Thymus (tissue), 11 donors: ENCODE results near the gene RPN2. TPM values are rescaled to one million over a fixed set of nuclear protein-coding genes. Genes with fewer than 3 reads are reported as not detected.

Source experiments
- DNase-seq, 9 donors: peaks; one replicate each; pipeline ENCODE4 v3.0.0-alpha.2; 2013; ENCODE audit warnings: low spot score in 9 of 9, low read depth in 6 of 9, missing footprints in 1 of 9
- H3K27ac ChIP-seq, 2 donors: one replicate each; pipeline ENCODE4 v1.5.1; 2013; ENCODE audit warnings: control low read depth in 1 of 2, low read depth in 1 of 2, low read length in 1 of 2, mild to moderate bottlenecking in 1 of 2, moderate library complexity in 1 of 2
- H3K27me3 ChIP-seq, 2 donors: one replicate each; pipeline ENCODE4 v1.5.1; 2013; ENCODE audit warnings: low read length in 1 of 2; ENCODE audit not compliant: control insufficient read depth in 2 of 2, insufficient read depth in 1 of 2
- H3K36me3 ChIP-seq, 2 donors: one replicate each; pipeline ENCODE4 v1.5.1; 2013; ENCODE audit warnings: low read length in 1 of 2, mild to moderate bottlenecking in 1 of 2, moderate library complexity in 1 of 2; ENCODE audit not compliant: control insufficient read depth in 2 of 2, insufficient read depth in 2 of 2
- H3K4me1 ChIP-seq, 2 donors: one replicate each; pipeline ENCODE4 v1.5.1; 2013; ENCODE audit warnings: low read length in 2 of 2; ENCODE audit not compliant: control insufficient read depth in 2 of 2, insufficient read depth in 2 of 2
- H3K4me3 ChIP-seq, 2 donors: one replicate each; pipeline ENCODE4 v1.5.1; 2013; ENCODE audit warnings: low read length in 2 of 2, control low read depth in 1 of 2, mild to moderate bottlenecking in 1 of 2
- H3K9me3 ChIP-seq, 2 donors: one replicate each; pipeline ENCODE4 v1.5.1; 2013; ENCODE audit warnings: low read length in 1 of 2, mild to moderate bottlenecking in 1 of 2; ENCODE audit not compliant: control insufficient read depth in 2 of 2, insufficient read depth in 1 of 2
- WGBS: extraction: QIAGEN DNeasy Blood & Tissue Kit; methylation state at CpG from one replicate; pipeline ENCODE4 v1.1.7; 2013; 5-methylcytosine and 5-hydroxymethylcytosine counted together
- polyA plus RNA-seq: library from polyadenylated mRNA; stranded (reverse); fragments of 200-250 nt; gene quantifications from one replicate; pipeline ENCODE4 v1.2.3, GENCODE V29; 2013
- total RNA-seq: library from RNA; stranded (reverse); fragments of 120-200 nt; gene quantifications from one replicate; pipeline ENCODE4 v1.2.4, GENCODE V29; 2013
- donor health status: healthy.

Gene RPN2
- total and polyA plus RNA-seq, 2 donors: 70.0 to 156 TPM

DNA sequence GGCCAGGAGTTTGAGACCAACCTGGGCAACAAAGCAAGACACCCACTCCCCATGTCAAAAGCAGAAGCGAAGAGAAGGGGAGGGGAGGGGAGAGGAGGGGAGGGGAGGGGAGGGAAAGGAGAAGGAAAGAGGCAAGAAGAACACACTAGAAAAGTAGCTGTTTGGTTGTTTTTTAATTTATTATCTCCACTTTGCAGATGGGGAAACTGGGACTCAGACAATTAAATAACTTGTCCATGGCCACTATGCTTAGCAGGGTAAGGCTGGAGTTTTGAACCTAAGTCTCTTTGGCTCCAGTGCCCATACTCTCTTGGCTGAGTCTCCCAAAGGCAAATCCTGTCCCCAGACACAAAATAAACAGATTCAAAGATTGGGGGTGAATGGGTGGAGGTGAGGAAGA, 94.9 kb downstream of the RPN2 start:
- H3K4me1 ChIP-seq: peaks cover 0 to 12% of the 10 kb centered on the region in 2 donors
- no peaks in the 10 kb centered on the region for H3K9me3 ChIP-seq
- WGBS: 100% methylated on average over 1 of the region's 1 CpG
- no peak overlapping the region for H3K4me3 ChIP-seq
- no peak overlapping the region for H3K27ac ChIP-seq
- no peak for DNase-seq
- no peaks in the 10 kb centered on the region for H3K36me3 ChIP-seq
- no peaks in the 10 kb centered on the region for H3K27me3 ChIP-seq

DNA sequence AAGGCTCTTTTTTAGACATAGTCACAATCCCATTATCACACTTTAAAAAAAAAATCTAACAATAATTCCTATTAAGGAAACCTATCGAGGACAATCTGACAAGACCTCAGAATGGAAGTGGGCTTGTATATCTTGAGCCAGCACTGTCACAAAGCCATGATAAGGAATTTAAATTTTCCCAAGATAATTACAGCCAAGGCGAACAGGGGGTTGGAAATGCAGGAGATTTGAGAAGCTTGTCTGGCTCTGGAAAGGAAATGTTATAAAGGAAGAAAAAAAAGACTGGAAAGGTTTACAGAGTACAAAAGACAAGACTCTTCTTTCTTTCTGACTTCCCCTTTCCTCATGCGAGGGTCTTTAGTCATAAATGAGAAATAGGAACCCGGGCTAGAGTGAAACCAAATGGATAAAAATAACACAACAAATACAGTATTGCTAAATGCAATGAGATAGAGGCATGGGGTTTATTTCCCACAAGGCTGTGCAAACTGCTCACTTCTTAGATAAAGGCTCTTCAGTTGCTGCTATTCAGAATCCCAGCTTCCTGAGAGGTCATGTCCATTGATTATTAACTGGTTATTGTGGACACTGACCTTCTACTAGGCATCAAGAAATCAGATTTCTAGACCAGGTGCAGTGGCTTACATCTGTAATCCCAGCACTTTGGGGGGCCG, 95.9 kb downstream of the RPN2 start:
- H3K27ac ChIP-seq: peak overlapping the region in 1 of 2 donors; percentile 18
- H3K36me3 ChIP-seq: no peaks in the 10 kb centered on the region
- no peak for DNase-seq
- no peaks in the 10 kb centered on the region for H3K9me3 ChIP-seq
- H3K27me3 ChIP-seq: no peaks in the 10 kb centered on the region
- no peak overlapping the region for H3K4me3 ChIP-seq
- WGBS: 44% methylated on average over 5 of the region's 5 CpGs
- H3K4me1 ChIP-seq: peaks cover 0 to 10% of the 10 kb centered on the region in 2 donors

DNA sequence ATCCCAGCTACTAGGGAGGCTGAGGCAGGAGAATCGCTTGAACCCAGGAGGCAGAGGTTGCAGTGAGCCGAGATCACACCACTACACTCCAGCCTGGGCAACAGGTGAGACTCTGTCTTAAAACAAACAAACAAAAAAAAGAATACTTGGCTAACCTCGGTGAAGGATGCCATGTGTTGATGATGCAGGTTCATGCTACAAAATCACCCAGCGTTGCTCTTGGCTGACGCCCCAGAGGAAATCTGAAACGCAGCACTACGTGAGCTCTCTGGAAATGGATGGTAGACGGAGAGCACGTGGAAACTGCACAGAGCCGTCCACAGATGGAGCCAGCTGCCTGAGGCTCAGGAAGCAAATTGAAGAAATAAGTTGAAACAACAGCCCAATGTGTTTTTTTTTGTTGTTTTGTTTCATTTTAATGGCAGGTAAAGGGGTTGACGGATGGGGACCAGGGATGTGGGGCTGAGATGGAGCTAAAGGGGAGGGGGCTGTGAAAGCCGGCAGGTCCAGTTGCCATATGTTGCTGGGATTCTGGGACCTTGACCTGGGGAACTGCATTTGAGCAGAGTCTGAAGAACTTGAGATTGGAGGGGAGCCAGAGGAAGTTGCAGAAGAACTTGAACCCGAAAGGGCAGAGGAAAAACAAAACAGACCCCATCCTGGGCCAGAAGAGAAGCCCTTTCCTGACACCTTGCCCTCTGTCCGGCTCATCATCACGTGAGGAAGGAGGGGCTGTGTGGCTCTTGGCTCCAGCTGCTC, 97.5 kb downstream of the RPN2 start:
- H3K36me3 ChIP-seq: no peaks in the 10 kb centered on the region
- peak in 3 of 9 donors; percentile 23 to 55 (median 28) for DNase-seq
- no peak overlapping the region for H3K4me3 ChIP-seq
- H3K4me1 ChIP-seq: peaks cover 0 to 8% of the 10 kb centered on the region in 2 donors
- peak overlapping the region; percentile 34 to 36 for H3K27ac ChIP-seq
- no peaks in the 10 kb centered on the region for H3K27me3 ChIP-seq
- H3K9me3 ChIP-seq: no peaks in the 10 kb centered on the region
- 23% methylated on average over 15 of the region's 15 CpGs for WGBS

- H3K36me3 ChIP-seq: no peaks in the 10 kb centered on the region
- no peak overlapping the region for H3K4me3 ChIP-seq
- no peaks in the 10 kb centered on the region for H3K9me3 ChIP-seq
- no peak for DNase-seq
- H3K27ac ChIP-seq: peak overlapping the region in 1 of 2 donors; percentile 36
- H3K4me1 ChIP-seq: peaks cover 0 to 8% of the 10 kb centered on the region in 2 donors
- no peaks in the 10 kb centered on the region for H3K27me3 ChIP-seq
- WGBS: 82% methylated on average over 2 of the region's 2 CpGs
Observed at GRCh38 chr20:37277253-37277593, 98.1 kb downstream of the RPN2 start.

DNA sequence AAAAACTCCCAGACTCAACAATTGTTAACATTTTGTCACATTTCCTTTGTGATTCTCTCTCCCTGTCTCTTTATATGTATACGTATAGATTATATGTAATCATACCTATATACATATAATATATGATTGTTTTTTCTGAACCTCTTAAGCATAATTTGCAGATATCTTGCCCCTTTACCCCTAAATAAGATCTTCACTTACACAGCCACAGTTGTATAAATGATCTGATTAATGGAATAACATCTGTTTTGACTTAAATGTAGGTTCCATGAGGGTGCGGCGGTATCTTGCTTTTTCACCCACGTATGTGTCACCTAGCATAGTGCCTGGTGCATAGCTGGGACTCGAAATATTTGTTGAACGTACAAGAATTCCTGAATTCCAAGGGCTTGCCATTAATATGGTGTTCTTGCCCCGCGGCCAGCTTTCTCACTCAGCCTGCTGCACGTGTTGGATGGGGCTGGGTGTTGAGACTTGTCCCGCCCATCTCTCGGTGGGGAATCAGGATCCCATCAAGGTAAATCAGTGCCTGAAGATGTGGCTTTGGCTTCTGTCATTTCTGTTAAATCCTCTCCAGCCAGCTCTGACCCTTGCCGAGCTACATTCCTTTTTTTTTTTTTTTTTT, 99.9 kb downstream of the RPN2 start:
- no peaks in the 10 kb centered on the region for H3K9me3 ChIP-seq
- H3K4me1 ChIP-seq: peaks cover 0 to 8% of the 10 kb centered on the region in 2 donors
- no peak overlapping the region for H3K27ac ChIP-seq
- no peak overlapping the region for H3K4me3 ChIP-seq
- no peaks in the 10 kb centered on the region for H3K27me3 ChIP-seq
- DNase-seq: no peak
- H3K36me3 ChIP-seq: no peaks in the 10 kb centered on the region
- WGBS: 94% methylated on average over 12 of the region's 12 CpGs

- DNase-seq: no peak
- WGBS: 84% methylated on average over 8 of the region's 8 CpGs
- Histone ChIP-seq H3K36me3 (no peaks in the 10 kb centered on the region), H3K9me3 (no peaks in the 10 kb centered on the region), H3K27me3 (no peaks in the 10 kb centered on the region), H3K4me1 (peaks cover 0 to 8% of the 10 kb centered on the region in 2 donors), H3K27ac (no peak overlapping the region), H3K4me3 (no peak overlapping the region)
Observed at GRCh38 chr20:37279820-37280219, 100.7 kb downstream of the RPN2 start.

- 95% methylated on average over 8 of the region's 8 CpGs for WGBS
- H3K27ac ChIP-seq: no peak overlapping the region
- H3K9me3 ChIP-seq: no peaks in the 10 kb centered on the region
- no peaks in the 10 kb centered on the region for H3K27me3 ChIP-seq
- H3K4me3 ChIP-seq: no peak overlapping the region
- peaks cover 0 to 8% of the 10 kb centered on the region in 2 donors for H3K4me1 ChIP-seq
- no peak for DNase-seq
- H3K36me3 ChIP-seq: no peaks in the 10 kb centered on the region
Observed at GRCh38 chr20:37280403-37280802, 101.3 kb downstream of the RPN2 start.

GRCh38 chr20:37282556-37282955, 103.4 kb downstream of the RPN2 start:
- Histone ChIP-seq H3K9me3 (no peaks in the 10 kb centered on the region), H3K27me3 (no peaks in the 10 kb centered on the region), H3K36me3 (no peaks in the 10 kb centered on the region), H3K27ac (no peak overlapping the region), H3K4me1 (no peaks in the 10 kb centered on the region), H3K4me3 (no peak overlapping the region)
- no peak for DNase-seq
- 92% methylated on average over 6 of the region's 6 CpGs for WGBS

DNA sequence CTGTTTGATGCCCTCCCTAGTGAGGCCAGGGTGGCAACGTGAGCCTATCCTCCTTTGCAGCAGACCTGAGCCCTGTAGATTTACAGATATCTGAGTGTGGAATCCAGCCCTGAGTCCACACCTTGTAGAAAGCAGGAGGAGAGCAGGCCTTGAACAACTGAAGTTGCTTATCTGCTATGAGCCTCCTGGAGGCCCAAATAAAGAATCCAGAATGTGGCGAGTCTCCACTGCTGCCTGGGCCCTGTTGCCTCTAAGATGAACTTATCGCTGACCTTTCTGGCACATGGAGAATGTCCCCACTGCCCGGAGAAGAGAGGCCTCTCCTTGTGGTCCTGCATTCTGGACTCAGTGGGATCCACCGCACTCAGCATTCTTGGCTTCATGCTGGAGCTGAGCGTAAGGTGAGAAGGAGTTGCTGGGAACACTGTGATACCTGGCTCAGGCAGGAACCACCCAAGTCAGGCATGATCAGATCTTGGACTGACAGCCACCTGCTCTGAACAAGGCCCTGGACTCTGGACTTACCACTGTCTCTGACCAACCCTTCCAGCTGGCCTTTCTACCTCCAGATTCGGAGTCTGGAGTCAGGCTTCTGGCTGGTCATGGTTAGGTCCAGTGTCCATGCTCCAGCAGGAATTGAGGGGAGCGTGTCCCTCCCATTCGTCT, 104.5 kb downstream of the RPN2 start:
- Histone ChIP-seq H3K27ac (no peak overlapping the region), H3K4me3 (no peak overlapping the region), H3K9me3 (no peaks in the 10 kb centered on the region), H3K4me1 (peaks cover 0 to under 1% of the 10 kb centered on the region in 2 donors), H3K27me3 (no peaks in the 10 kb centered on the region), H3K36me3 (no peaks in the 10 kb centered on the region)
- WGBS: 94% methylated on average over 9 of the region's 9 CpGs
- DNase-seq: no peak
